Natural killer cell treated with Interleukin-12 subunit alpha and Interleukin-12 subunit beta and Interleukin-15 and Interleukin-18, amount 100 ng/mL, for 72 hours (primary cell): ENCODE data around the gene CYP2R1. TPM values are rescaled to one million over a fixed set of nuclear protein-coding genes. Genes with fewer than 3 reads are reported as not detected.

Source experiments
- total RNA-seq, 2 donors: library from RNA; stranded (reverse); gene quantifications; one replicate each; pipeline ENCODE4 v1.2.3, GENCODE V29; 2022

CYP2R1 gene
- total RNA-seq, 2 donors from 2014 or later, result 9.1 to 11.1 TPM

Other genes starting within 250 kb of the CYP2R1 start
- gene PDE3B, start 248.4 kb downstream of the CYP2R1 start, total RNA-seq, result 10 to 100 TPM; 17.7 to 56.8 TPM
- gene CALCA, start 80.1 kb upstream of the CYP2R1 start, total RNA-seq, result not detected
- under 1 TPM; 0.12 to 0.50 TPM for gene CALCB, start 181.4 kb upstream of the CYP2R1 start, total RNA-seq
- gene INSC, start 222.7 kb upstream of the CYP2R1 start, total RNA-seq, result under 1 TPM in 1 of 2 donors, not detected in 1; 0.55 TPM